Right lobe of liver (tissue), 6 donors: ENCODE data around the gene RUFY4. TPM values are rescaled to one million over a fixed set of nuclear protein-coding genes. Genes with fewer than 3 reads are reported as not detected.

Experiments
- ATAC-seq, 4 donors: fragments of 200-7000 bp; cut with Tn5 transposase; one replicate each; pipeline ENCODE4 v1.9.1; 2020; ENCODE audit warnings: mild to moderate bottlenecking in 4 of 4, moderate library complexity in 4 of 4
- DNase-seq, 3 donors: peaks; one replicate each; pipeline ENCODE4 v3.0.0-alpha.2; 2020
- H3K27ac ChIP-seq, 3 donors: fragments of 200-600 bp; one replicate each; pipeline ENCODE4 v1.8.0; 2022
- H3K27me3 ChIP-seq, 2 donors: fragments of 200-600 bp; one replicate each; pipeline ENCODE4 v1.8.0; 2022
- H3K36me3 ChIP-seq, 4 donors: fragments of 200-600 bp; sonication (generic) in 1 of 4; one replicate each; pipeline versions ENCODE4 v1.5.1 to v1.8.0; 2017 to 2022; ENCODE audit warnings: control low read depth in 1 of 4
- H3K4me1 ChIP-seq, 4 donors: fragments of 200-600 bp; sonication (generic) in 1 of 4; one replicate each; pipeline versions ENCODE4 v1.5.1 to v1.8.0; 2017 to 2022; ENCODE audit warnings: control low read depth in 1 of 4
- H3K4me3 ChIP-seq, 3 donors: fragments of 200-600 bp; one replicate each; pipeline ENCODE4 v1.8.0; 2022
- H3K9me3 ChIP-seq, 4 donors: fragments of 200-600 bp; sonication (generic) in 1 of 4; one replicate each; pipeline versions ENCODE4 v1.5.1 to v1.8.0; 2017 to 2022; ENCODE audit warnings: control low read depth in 1 of 4
- POLR2A ChIP-seq: fragments of 450-650 bp; IDR thresholded peaks from one replicate; pipeline ENCODE4 v1.6.1; 2017; ENCODE audit warnings: antibody characterized with exemption, mild to moderate bottlenecking
- WGBS: methylation state at CpG from one replicate; pipeline ENCODE4 v1.1.6; 2018; ENCODE audit warnings: low coverage, low lambda C conversion rate; ENCODE audit not compliant: insufficient coverage; ENCODE audit errors: missing lambda C conversion rate; 5-methylcytosine and 5-hydroxymethylcytosine counted together
- intact Hi-C, 2 donors: fragments of 100-400 bp; cut with DNase I; formaldehyde crosslinking; loops; one replicate each; pipeline versions ENCODE4 v1.11.2 to v1.14.1; 2022
- total RNA-seq, 6 experiments: library from RNA; depleted of rRNA in 2 of 6; stranded (reverse); fragments of >200 nt in 2 of 6; fragmentation: NEBNext Ultra II Directional in 3 of 6; extraction: Animal tissue kit (Norgen Biotek cat#: 25700) in 3 of 6; gene quantifications; one replicate each; pipeline versions ENCODE4 v1.1.0 to v1.2.4, GENCODE V29; 2016 to 2023
- TF ChIP-seq, protein P1 (sequence below), 4 donors: fragments of 200-600 bp in 3 of 4; fragments of 450-650 bp in 1 of 4; IDR thresholded peaks; one replicate each; pipeline versions ENCODE4 v1.5.1 to v1.8.0; 2016 to 2022; ENCODE audit warnings: antibody characterized with exemption in 4 of 4, mild to moderate bottlenecking in 2 of 4
- donor health status: DM: no; HTN: yes; CAD: no.
- donor health status: DM: no; HTN: no; CAD: no.
- donor health status: DM: no; HTN: no; CAD: no.
- donor health status: DM: no; HTN: yes; CAD: no.
- donor health status: DM: no; HTN: yes; CAD: no.

Gene RUFY4
- total RNA-seq, 6 experiments from 2014 or later = 0.11 to 0.55 (median 0.23) TPM; not detected in 3

DNA sequence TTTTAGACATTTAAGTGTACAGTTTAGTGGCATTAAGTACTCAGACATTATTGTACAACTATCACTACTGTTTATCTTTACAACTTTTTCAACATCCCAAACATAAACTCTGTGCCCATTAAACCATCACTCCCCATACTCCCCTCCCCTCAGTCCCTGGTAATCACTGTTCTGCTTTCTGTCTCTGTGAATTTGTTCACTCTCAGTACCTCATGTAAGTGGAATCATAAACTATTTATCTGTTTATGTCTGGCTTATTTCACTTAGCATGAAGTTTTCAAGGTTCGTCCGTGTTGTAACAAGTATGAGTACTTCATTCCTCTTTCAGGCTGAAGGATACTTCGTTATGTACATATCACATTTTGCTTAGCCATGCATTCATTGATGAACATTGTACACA is 9.8 kb upstream of the RUFY4 start:
- 65% methylated on average over 3 of the region's 3 CpGs for WGBS
- intact Hi-C loops = no loop called here

DNA sequence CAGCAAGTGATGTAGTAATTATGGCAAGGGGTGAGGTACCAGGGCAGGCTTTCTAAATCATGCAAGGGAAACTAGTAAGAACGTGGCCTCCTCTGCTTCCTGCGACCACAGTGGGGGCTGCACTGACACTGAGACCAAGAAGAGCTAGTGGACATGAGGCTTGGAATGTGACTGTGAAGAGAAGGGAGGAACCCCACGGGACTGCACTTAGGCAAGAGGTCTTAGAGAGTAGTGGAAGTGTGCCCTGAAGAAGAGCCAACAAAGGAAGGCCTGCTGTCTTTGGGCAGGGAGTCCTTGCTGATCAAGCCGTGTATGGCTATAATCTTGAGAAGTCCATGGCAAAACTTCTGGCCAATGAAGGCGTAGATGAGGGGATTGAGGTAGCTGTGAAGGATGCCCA is 8.9 kb upstream of the RUFY4 start:
- DNase-seq (no peak), ATAC-seq (no peak)
- H3K36me3 ChIP-seq = no peaks in the 10 kb centered on the region
- H3K27me3 ChIP-seq = no peaks in the 10 kb centered on the region
- WGBS = 44% methylated on average over 5 of the region's 5 CpGs
- no peak overlapping the region for H3K4me3 ChIP-seq
- H3K9me3 ChIP-seq = no peaks in the 10 kb centered on the region
- no peak overlapping the region for H3K27ac ChIP-seq
- intact Hi-C loops = no loop called here
- H3K4me1 ChIP-seq = no peaks in the 10 kb centered on the region
- TF ChIP-seq, protein P1, sequence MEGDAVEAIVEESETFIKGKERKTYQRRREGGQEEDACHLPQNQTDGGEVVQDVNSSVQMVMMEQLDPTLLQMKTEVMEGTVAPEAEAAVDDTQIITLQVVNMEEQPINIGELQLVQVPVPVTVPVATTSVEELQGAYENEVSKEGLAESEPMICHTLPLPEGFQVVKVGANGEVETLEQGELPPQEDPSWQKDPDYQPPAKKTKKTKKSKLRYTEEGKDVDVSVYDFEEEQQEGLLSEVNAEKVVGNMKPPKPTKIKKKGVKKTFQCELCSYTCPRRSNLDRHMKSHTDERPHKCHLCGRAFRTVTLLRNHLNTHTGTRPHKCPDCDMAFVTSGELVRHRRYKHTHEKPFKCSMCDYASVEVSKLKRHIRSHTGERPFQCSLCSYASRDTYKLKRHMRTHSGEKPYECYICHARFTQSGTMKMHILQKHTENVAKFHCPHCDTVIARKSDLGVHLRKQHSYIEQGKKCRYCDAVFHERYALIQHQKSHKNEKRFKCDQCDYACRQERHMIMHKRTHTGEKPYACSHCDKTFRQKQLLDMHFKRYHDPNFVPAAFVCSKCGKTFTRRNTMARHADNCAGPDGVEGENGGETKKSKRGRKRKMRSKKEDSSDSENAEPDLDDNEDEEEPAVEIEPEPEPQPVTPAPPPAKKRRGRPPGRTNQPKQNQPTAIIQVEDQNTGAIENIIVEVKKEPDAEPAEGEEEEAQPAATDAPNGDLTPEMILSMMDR (IDR thresholded peaks at IDR 0.05) = no peak
- no peak for TF ChIP-seq POLR2A

More for the DNA sequence above, 9.8 kb upstream of the RUFY4 start:
- Histone ChIP-seq H3K27me3 (no peaks in the 10 kb centered on the region), H3K27ac (no peak overlapping the region), H3K4me1 (no peaks in the 10 kb centered on the region), H3K9me3 (no peaks in the 10 kb centered on the region), H3K36me3 (no peaks in the 10 kb centered on the region), H3K4me3 (no peak overlapping the region)
- no peak for DNase-seq
- TF ChIP-seq, protein P1 (IDR thresholded peaks at IDR 0.05) = no peak
- TF ChIP-seq POLR2A = no peak
- no peak for ATAC-seq

DNA sequence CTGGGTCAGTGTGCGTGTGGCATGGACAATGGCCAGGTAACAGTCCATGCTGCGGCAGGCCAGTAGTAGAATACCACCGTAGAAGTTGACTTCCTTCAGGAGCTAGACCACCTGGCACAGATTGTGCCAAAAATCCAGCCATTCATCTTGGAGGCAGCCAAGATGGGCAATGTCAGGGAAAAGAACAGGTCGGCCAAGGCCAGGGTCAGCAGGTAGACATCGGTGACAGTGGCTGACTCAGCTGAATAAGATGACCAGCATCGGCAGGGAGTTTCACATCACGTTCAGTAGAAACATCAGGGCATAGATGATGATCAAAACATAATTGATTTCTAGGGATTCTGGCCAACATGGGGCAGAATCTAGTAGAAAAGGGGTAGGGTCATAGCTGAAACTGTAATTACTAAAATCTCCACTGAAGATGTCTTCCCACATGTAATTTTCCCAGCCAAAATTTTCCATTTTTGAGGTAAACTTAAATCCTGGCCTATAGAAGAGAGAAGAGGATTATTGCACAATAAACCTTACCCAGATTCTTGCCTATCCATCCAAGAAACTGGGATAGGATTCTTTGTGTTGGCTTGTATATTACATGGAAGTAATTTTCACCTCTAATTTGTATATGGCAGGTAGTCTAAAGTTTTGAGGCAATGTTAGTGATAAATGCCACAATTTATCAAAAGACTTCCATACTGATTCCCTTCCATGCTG is 7.9 kb upstream of the RUFY4 start:
- no peaks in the 10 kb centered on the region for H3K9me3 ChIP-seq

DNA sequence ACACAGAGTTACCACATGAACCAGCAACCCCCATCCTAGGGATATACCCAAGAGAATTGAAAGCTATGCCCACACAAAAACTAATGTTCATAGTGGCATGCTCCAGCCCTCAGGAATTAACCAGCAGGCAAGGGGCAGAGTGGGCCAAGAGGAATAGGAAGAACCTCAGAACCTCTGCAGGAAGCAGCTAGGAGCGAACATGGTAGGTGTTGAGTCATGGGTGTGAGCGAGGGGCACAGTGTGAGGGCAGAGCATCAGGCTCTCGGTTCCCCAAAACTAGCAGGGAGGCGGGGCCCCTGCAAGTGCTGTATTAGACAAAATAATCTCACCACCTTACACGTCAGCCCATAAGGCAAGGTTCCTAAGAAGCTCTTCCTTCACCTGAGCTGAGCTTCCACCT is 5.6 kb upstream of the RUFY4 start:
- Histone ChIP-seq H3K27ac (no peak overlapping the region), H3K36me3 (no peaks in the 10 kb centered on the region), H3K4me1 (peaks cover 0 to under 1% (median 0%) of the 10 kb centered on the region in 4 donors), H3K4me3 (no peak overlapping the region), H3K9me3 (no peaks in the 10 kb centered on the region), H3K27me3 (no peaks in the 10 kb centered on the region)
- intact Hi-C loops = no loop called here
- peak in 1 of 3 donors; percentile 44 for DNase-seq
- 67% methylated on average over 3 of the region's 5 CpGs for WGBS
- peak; percentile 24 to 56 (median 40) for ATAC-seq
- TF ChIP-seq POLR2A = no peak
- TF ChIP-seq, protein P1 (IDR thresholded peaks at IDR 0.05) = no peak

More for the DNA sequence above, 7.9 kb upstream of the RUFY4 start:
- 83% methylated on average over 5 of the region's 7 CpGs for WGBS
- no peaks in the 10 kb centered on the region for H3K36me3 ChIP-seq
- H3K27me3 ChIP-seq = no peaks in the 10 kb centered on the region
- TF ChIP-seq POLR2A = no peak
- TF ChIP-seq, protein P1 (IDR thresholded peaks at IDR 0.05) = no peak
- ATAC-seq (no peak), DNase-seq (no peak)
- no peak overlapping the region for H3K4me3 ChIP-seq
- H3K27ac ChIP-seq = no peak overlapping the region
- intact Hi-C loops = no loop called here
- no peaks in the 10 kb centered on the region for H3K4me1 ChIP-seq
